Activated CD4-positive, alpha-beta T cell treated with anti-CD3 and anti-CD28 coated beads, Interleukin-2, amount 10 ng/mL, durations not matched to agents 24 days and 14 days (primary cell): ENCODE measurements around the gene CYP1A2. TPM values are rescaled to one million over a fixed set of nuclear protein-coding genes. Genes with fewer than 3 reads are reported as not detected.

Experiments used
- DNase-seq: peaks from one replicate; pipeline ENCODE4 v3.0.0; 2022
- H3K27ac Mint-ChIP-seq: one replicate; pipeline ENCODE4 v1.8.0; 2022; ENCODE audit warnings: mild to moderate bottlenecking, mixed read lengths
- H3K27me3 Mint-ChIP-seq: one replicate; pipeline ENCODE4 v1.8.0; 2022; ENCODE audit warnings: mixed read lengths
- H3K36me3 Mint-ChIP-seq: one replicate; pipeline ENCODE4 v1.8.0; 2022; ENCODE audit warnings: low read depth, mild to moderate bottlenecking, mixed read lengths
- H3K4me1 Mint-ChIP-seq: one replicate; pipeline ENCODE4 v1.8.0; 2021; ENCODE audit warnings: mixed read lengths
- H3K4me3 Mint-ChIP-seq: one replicate; pipeline ENCODE4 v1.8.0; 2022; ENCODE audit warnings: mild to moderate bottlenecking, moderate library complexity, mixed read lengths
- H3K9me3 Mint-ChIP-seq: one replicate; pipeline ENCODE4 v1.8.0; 2021; ENCODE audit warnings: mixed read lengths
- intact Hi-C: fragments of 100-400 bp; cut with micrococcal nuclease; formaldehyde crosslinking; loops from one replicate; pipeline ENCODE4 v1.15.1; 2023
- total RNA-seq: library from RNA; stranded (reverse); gene quantifications from 2 replicates; pipeline ENCODE4 v1.2.3, GENCODE V29; 2022

The CYP1A2 gene
- total RNA-seq, 1 donor from 2014 or later: not detected

- intact Hi-C loops: no loop called here
- H3K4me1 Mint-ChIP-seq: no peaks in the 10 kb centered on the region
- no peak overlapping the region for H3K27ac Mint-ChIP-seq
- DNase-seq: no peak
- H3K4me3 Mint-ChIP-seq: no peak overlapping the region
- H3K9me3 Mint-ChIP-seq: no peaks in the 10 kb centered on the region
- H3K27me3 Mint-ChIP-seq: peaks cover 7% of the 10 kb centered on the region
- H3K36me3 Mint-ChIP-seq: no peaks in the 10 kb centered on the region
These were observed 6.1 kb downstream of the CYP1A2 start for GRCh38 chr15:74754593-74755215.

- H3K4me1 Mint-ChIP-seq: no peaks in the 10 kb centered on the region
- no peak overlapping the region for H3K4me3 Mint-ChIP-seq
These were observed 10.1 kb downstream of the CYP1A2 start for GRCh38 chr15:74758736-74759135.

GRCh38 chr15:74762791-74763150 lies 14.1 kb downstream of the CYP1A2 start:
- Mint-ChIP-seq H3K36me3 (no peaks in the 10 kb centered on the region), H3K4me3 (no peak overlapping the region), H3K27me3 (peaks cover 4% of the 10 kb centered on the region), H3K4me1 (no peaks in the 10 kb centered on the region), H3K27ac (no peak overlapping the region), H3K9me3 (no peaks in the 10 kb centered on the region)
- DNase-seq: no peak
- intact Hi-C loops: no loop called here

More at GRCh38 chr15:74758736-74759135, 10.1 kb downstream of the CYP1A2 start:
- no peak overlapping the region for H3K27ac Mint-ChIP-seq
- DNase-seq: no peak
- peaks cover 7% of the 10 kb centered on the region for H3K27me3 Mint-ChIP-seq
- no peaks in the 10 kb centered on the region for H3K9me3 Mint-ChIP-seq
- intact Hi-C loops: no loop called here
- H3K36me3 Mint-ChIP-seq: no peaks in the 10 kb centered on the region

- Mint-ChIP-seq H3K27ac (no peak overlapping the region), H3K27me3 (peaks cover 4% of the 10 kb centered on the region), H3K36me3 (no peaks in the 10 kb centered on the region), H3K9me3 (no peaks in the 10 kb centered on the region), H3K4me3 (no peak overlapping the region), H3K4me1 (no peaks in the 10 kb centered on the region)
- DNase-seq: no peak
- intact Hi-C loops: no loop called here
These were observed 14.8 kb downstream of the CYP1A2 start for GRCh38 chr15:74763416-74763815.

- Mint-ChIP-seq H3K4me1 (peaks cover 15% of the 10 kb centered on the region), H3K36me3 (no peaks in the 10 kb centered on the region), H3K27ac (no peak overlapping the region), H3K27me3 (peaks cover 4% of the 10 kb centered on the region), H3K4me3 (no peak overlapping the region), H3K9me3 (no peaks in the 10 kb centered on the region)
- no peak for DNase-seq
- intact Hi-C loops: loop anchor here (2.0 kb wide), 1 partner anchor 393 kb away; no protein-coding TSS in a partner anchor
These were observed 18.8 kb downstream of the CYP1A2 start for GRCh38 chr15:74767167-74768098.

- no peak overlapping the region for H3K4me3 Mint-ChIP-seq
- H3K36me3 Mint-ChIP-seq: no peaks in the 10 kb centered on the region
- no peaks in the 10 kb centered on the region for H3K9me3 Mint-ChIP-seq
- intact Hi-C loops: loop anchor here (2.0 kb wide), 1 partner anchor 393 kb away; no protein-coding TSS in a partner anchor
- DNase-seq: peak; percentile 53
- H3K27ac Mint-ChIP-seq: no peak overlapping the region
- H3K27me3 Mint-ChIP-seq: peaks cover 4% of the 10 kb centered on the region
- peaks cover 19% of the 10 kb centered on the region for H3K4me1 Mint-ChIP-seq
These were observed 19.6 kb downstream of the CYP1A2 start for GRCh38 chr15:74768099-74768770.

GRCh38 chr15:74768771-74769342 lies 20.2 kb downstream of the CYP1A2 start:
- H3K4me3 Mint-ChIP-seq: no peak overlapping the region
- intact Hi-C loops: loop anchor here (1.0 to 2.0 kb wide), 2 partner anchors 134 to 394 kb away; no protein-coding TSS in a partner anchor
- peaks cover 24% of the 10 kb centered on the region for H3K4me1 Mint-ChIP-seq
- H3K9me3 Mint-ChIP-seq: no peaks in the 10 kb centered on the region
- H3K36me3 Mint-ChIP-seq: no peaks in the 10 kb centered on the region
- H3K27me3 Mint-ChIP-seq: peaks cover 4% of the 10 kb centered on the region
- no peak overlapping the region for H3K27ac Mint-ChIP-seq
- peak; percentile 90 for DNase-seq

GRCh38 chr15:74769463-74770025 lies 20.9 kb downstream of the CYP1A2 start:
- peaks cover 4% of the 10 kb centered on the region for H3K27me3 Mint-ChIP-seq
- no peak overlapping the region for H3K4me3 Mint-ChIP-seq
- H3K9me3 Mint-ChIP-seq: no peaks in the 10 kb centered on the region
- no peaks in the 10 kb centered on the region for H3K36me3 Mint-ChIP-seq
- peaks cover 30% of the 10 kb centered on the region for H3K4me1 Mint-ChIP-seq
- H3K27ac Mint-ChIP-seq: no peak overlapping the region
- intact Hi-C loops: loop anchor here (1.0 to 2.0 kb wide), 3 partner anchors 17 to 395 kb away; no protein-coding TSS in a partner anchor
- peak; percentile 54 for DNase-seq

- intact Hi-C loops: loop anchor here (2.0 kb wide), 1 partner anchor 16 kb away; no protein-coding TSS in a partner anchor
- H3K27me3 Mint-ChIP-seq: peaks cover 4% of the 10 kb centered on the region
- no peaks in the 10 kb centered on the region for H3K36me3 Mint-ChIP-seq
- peak; percentile 55 for DNase-seq
- H3K4me3 Mint-ChIP-seq: no peak overlapping the region
- no peak overlapping the region for H3K27ac Mint-ChIP-seq
- H3K9me3 Mint-ChIP-seq: no peaks in the 10 kb centered on the region
- H3K4me1 Mint-ChIP-seq: peaks cover 34% of the 10 kb centered on the region
These were observed 21.7 kb downstream of the CYP1A2 start for GRCh38 chr15:74770211-74770903.

- no peak for DNase-seq
- no peak overlapping the region for H3K4me3 Mint-ChIP-seq
- no peaks in the 10 kb centered on the region for H3K9me3 Mint-ChIP-seq
- H3K4me1 Mint-ChIP-seq: peaks cover 59% of the 10 kb centered on the region
- H3K27me3 Mint-ChIP-seq: peaks cover 2% of the 10 kb centered on the region
- intact Hi-C loops: no loop called here
- peak overlapping the region; percentile 26 for H3K27ac Mint-ChIP-seq
- H3K36me3 Mint-ChIP-seq: no peaks in the 10 kb centered on the region
These were observed 24.7 kb downstream of the CYP1A2 start for GRCh38 chr15:74773329-74773728.

- peak overlapping the region; percentile 53 for H3K27ac Mint-ChIP-seq
- no peaks in the 10 kb centered on the region for H3K36me3 Mint-ChIP-seq
- intact Hi-C loops: no loop called here
- no peaks in the 10 kb centered on the region for H3K9me3 Mint-ChIP-seq
- DNase-seq: peak; percentile 54
- peaks cover under 1% of the 10 kb centered on the region for H3K27me3 Mint-ChIP-seq
- peaks cover 61% of the 10 kb centered on the region for H3K4me1 Mint-ChIP-seq
- no peak overlapping the region for H3K4me3 Mint-ChIP-seq
These were observed 25.1 kb downstream of the CYP1A2 start for GRCh38 chr15:74773731-74774252.

- peaks cover 72% of the 10 kb centered on the region for H3K4me1 Mint-ChIP-seq
- H3K27me3 Mint-ChIP-seq: no peaks in the 10 kb centered on the region
- H3K27ac Mint-ChIP-seq: peak overlapping the region; percentile 96
These were observed 26.5 kb downstream of the CYP1A2 start for GRCh38 chr15:74775132-74775562.

More at GRCh38 chr15:74775132-74775562, 26.5 kb downstream of the CYP1A2 start:
- no peaks in the 10 kb centered on the region for H3K36me3 Mint-ChIP-seq
- peak; percentile 53 for DNase-seq
- H3K4me3 Mint-ChIP-seq: peak overlapping the region; percentile 23
- no peaks in the 10 kb centered on the region for H3K9me3 Mint-ChIP-seq
- intact Hi-C loops: no loop called here
